NCI-H748 treated with DMSO at 0.1 percent for 48 hours (cell line): Measurements from ENCODE around the gene PKP1.
"Not testable (repeated sequence)": the region's sequence is repeated elsewhere in the genome, so short reads cannot be mapped to it uniquely, and the experiment has no call there.

ENCODE experiments used
- DNase-seq: peaks from one replicate; lab custom pipeline; 2025; lab: John Stamatoyannopoulos, UW

The PKP1 gene, protein sequence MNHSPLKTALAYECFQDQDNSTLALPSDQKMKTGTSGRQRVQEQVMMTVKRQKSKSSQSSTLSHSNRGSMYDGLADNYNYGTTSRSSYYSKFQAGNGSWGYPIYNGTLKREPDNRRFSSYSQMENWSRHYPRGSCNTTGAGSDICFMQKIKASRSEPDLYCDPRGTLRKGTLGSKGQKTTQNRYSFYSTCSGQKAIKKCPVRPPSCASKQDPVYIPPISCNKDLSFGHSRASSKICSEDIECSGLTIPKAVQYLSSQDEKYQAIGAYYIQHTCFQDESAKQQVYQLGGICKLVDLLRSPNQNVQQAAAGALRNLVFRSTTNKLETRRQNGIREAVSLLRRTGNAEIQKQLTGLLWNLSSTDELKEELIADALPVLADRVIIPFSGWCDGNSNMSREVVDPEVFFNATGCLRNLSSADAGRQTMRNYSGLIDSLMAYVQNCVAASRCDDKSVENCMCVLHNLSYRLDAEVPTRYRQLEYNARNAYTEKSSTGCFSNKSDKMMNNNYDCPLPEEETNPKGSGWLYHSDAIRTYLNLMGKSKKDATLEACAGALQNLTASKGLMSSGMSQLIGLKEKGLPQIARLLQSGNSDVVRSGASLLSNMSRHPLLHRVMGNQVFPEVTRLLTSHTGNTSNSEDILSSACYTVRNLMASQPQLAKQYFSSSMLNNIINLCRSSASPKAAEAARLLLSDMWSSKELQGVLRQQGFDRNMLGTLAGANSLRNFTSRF

DNA sequence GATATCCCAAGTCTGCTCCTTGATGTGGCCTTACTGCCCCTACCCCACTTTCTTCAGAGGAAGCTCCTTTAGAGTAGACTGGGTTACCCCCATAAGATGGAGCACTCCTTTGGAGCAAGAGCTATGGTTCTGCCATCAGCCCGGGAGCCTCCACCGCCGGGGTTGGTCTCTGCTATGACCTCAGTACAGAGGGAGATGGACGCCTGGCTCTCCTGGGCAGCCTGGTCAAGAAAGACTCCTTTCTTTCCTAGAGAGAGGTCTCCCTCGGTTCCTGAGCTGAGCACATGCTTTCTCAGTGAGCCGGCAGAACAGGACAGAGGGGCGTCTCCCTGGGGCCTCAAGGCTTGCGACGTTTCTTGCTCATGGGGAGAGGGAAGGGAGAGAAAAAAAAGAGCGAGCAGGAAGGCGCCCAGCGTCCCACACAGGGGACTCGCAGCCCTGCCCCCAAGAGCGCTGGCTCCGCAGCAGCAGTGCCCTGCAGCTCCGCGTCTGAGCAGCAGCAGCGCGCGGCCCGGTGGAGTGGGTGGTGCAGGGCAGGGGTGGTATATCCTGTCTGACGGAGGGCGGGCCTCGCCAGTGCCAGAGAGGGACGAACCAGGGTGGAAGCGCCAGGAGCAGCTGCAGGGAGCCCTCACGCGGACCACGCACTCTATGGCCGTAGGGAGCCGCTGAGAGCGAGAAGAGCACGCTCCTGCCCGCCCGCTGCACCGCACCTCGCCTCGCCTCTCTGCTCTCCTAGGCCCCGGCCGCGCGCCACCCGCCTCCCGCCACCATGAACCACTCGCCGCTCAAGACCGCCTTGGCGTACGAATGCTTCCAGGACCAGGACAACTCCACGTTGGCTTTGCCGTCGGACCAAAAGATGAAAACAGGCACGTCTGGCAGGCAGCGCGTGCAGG lies at the start of gene PKP1:
PKP1 (plus strand) TSS at position 576 of the 899 bp plus-strand sequence; CDS start at position 773, 197 bp downstream.
- no peak for DNase-seq

DNA sequence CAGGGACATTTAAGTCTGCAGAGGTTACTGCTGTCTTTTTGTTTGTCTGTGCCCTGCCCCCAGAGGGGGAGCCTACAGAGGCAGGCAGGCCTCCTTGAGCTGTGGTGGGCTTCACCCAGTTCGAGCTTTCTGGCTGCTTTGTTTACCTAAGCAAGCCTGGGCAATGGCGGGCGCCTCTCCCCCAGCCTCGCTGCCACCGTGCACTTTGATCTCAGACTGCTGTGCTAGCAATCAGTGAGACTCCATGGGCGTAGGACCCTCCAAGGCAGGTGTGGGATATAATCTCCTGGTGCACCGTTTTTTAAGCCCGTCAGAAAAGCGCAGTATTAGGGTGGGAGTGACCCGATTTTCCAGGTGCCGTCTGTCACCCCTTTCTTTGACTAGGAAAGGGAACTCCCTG lies 43.7 kb upstream of the PKP1 start:
- DNase-seq: not testable (repeated sequence)

DNA sequence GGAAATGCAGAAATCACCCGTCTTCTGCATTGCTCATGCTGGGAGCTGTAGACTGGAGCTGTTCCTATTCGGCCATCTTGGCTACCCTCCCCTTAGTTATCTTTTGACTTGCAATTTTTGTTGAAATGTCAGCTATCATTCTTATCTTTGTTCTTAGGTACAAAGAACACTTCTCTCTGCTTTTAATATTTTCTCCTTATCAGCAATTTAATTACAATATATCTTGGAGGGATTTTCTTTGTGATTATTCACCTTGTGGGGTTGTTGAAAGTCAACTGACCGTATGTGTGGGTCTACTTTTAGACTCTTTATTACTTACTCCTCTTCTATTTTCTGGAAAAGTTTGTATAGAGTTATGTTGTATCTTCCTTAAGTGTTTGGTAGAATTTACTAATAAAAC lies 43.1 kb upstream of the PKP1 start:
- no peak for DNase-seq

DNA sequence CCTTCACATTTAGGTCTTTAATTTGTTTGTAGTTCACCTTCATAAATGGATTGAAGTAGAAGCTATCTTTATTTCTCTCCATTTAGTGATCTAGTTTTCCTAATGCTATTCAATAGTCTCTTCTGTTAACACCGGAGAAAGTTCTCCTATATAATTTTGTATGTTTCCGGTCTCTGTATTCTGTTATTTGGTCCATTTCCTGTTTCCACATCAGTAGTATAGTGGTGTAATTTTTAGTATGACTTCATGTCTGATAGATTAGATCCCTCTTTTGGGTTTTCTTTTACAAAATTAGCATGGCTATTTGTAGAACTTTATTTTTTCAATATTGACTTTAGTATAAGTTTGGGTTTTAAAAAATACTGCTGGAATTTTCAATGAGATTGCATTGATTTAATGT lies 41.6 kb upstream of the PKP1 start:
- no peak for DNase-seq

DNA sequence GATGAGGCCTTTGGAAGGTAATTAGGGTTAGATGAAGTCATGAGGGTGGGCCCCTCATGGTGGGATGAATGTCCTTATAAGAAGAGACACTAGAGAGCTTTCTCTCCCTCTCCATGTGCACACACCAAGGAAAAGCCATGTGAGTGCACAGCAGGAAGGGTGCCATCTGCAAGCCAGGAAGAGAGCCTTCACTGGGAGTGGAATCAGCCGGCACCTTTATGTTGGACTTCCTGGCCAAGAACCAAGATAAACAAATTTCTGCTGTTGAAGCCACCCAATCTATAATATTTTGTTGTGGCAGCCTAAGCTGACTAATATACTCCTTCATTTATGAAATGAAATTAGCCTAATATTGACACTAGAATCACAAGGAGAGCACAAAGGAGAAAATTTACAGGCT lies 38.2 kb upstream of the PKP1 start:
- no peak for DNase-seq

DNA sequence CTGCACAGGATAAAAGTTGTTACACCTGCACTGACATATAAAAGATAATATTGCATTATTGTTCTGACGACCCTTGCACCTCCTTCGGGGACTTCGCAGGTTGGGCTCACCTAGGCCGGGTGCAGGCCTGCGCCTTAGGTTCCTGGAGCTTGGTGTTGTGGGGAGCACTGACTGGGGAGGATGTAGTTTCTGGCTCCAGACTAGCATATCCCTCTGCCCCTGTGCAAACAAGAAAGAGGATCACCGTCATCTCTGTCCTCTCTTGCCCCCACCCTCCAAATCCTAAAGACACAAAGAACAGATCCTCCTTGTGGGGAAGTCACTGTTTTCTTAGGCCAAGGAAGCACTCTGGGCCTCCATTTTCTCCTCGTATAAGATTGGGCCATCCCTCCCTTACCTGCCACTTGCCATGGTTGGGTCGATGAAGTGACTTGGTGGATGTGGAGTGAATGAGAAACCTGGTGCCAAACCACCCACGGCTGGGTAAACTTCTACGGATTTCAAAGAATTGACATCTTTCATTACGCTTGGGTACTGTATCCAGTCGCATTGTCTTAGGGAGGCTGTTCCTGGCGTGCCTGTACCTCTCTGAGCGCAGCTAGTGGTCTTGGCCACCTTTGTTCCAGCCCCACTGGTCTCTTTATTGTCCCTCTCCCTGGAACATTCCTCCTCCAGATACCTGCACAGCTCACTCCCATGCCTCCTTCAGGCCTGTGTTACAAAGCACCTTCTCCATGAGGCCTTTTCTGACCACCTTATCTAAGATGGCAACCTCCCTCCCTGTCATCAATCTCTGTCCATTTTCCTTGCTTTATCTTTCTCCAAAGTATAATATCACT lies 34.4 kb upstream of the PKP1 start:
- no peak for DNase-seq

DNA sequence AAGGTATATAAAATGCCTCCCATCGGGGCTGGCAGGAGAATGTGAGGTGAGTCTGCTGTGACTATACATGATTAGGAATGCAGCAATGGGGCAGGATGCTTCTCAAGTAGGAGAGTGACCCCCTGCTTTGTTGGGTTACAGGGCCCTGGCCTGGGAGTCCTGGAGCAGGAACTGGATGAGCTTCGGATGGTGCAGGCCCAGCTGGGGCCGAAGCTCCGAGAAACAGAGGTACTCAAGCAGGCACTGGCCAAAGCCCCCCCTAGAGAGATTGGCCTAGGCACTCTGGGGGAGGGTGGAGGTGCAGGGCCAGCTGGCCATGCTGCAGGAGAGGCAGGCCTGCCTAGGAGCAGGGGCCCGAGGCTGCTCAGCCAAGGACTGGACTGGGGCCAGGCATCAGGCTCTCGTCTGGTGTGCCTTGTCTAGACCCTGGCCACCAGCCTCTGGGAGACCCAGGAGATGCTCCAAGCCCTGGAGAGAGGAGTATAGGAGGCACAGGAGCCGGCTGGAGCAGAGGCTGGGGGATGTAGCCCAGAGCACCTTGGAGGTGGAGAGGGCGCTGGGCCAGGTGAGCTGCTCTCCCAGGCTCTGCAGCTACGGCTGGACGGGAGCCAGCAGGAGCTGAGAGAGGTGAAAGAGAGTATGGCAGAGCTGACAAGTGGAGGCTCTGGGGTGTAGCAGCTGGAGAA lies 32.8 kb upstream of the PKP1 start:
- no peak for DNase-seq

DNA sequence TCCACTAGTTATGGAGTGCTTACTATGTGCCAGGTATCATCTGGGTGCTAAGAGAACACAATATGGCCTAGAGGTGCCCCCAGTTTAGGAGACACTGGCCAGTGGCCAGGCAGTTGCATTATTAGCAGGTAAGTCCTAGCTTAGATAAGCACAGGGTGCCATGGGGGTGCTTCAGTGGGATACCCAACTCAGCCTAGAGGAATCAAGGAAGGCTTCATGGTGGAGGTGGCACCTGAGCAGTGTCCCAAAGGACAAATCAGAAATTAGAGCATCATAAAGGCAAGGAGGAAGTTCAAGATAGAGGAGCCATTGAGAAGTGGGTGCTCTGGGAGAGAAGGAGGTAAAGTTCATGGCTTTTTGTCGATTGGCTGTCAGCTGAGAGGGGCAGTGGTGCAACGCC lies 31.9 kb upstream of the PKP1 start:
- DNase-seq: no peak

DNA sequence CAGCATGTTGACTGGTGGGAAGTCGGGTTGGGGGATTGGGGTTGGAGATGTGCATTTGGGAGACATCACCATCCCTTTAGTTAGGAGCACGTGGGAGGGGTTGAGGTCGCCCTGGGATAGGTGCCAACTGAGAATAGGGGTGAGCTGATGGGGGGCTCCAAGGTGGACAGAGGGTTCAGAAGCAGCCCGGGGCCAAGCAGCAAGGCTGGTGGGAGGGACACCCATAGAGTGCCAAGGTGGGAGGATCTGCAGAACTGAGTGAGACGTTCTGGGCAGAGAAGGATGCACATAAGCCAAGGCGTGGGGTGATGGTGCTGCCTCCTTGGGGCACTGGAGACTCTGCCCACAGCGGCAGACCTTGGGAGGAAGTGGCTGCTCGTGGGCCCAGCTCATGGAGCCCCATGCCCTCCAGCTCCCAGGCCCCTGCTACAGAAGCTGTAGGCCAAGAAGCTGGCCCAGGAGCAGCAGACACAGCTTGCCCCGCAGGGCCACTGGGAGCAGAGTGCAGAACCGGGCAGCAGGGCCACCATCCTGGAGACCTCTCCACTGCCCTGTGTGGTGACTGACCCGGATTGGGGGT lies 31.4 kb upstream of the PKP1 start:
- DNase-seq: no peak

DNA sequence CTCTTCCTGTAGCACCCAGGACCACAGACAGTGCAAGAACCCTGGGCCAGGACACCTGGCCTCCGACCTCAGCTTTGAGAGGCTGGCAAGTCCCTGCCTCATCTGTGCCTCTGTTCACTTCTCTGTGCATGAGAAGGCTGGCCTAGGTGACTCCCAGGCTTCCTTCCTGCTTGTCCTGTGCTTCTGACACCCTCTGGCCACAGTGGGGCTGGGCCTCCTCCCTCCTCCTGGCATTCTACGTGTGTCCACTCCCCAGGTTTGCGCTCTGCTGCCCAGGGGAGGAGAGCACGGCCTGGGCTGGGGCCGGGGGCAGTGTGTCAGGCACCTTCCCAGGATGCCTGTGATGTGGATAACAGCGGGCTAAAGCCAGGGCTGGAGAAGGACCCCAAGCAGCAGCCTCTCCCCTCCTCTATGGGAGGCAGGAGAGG lies 30.3 kb upstream of the PKP1 start:
- no peak for DNase-seq

DNA sequence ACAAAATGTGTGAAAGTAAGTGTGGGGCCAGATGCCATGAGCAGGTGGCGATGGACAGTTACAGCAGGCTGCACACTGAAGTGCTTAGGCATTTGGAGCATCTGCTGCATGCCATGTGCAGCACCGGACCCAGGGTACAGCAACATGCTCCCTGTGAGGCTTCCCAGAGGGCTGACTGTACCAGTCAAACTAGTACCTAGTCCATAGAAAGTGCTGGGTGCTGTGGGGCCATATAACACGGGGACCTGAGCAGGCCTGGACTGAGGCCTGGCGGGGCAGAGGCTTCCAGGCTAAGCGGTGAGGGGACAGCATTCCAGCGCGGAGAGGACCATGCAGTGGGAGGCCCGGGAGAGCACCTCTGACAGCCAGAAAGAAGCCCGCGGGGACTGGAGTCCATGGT lies 29.9 kb upstream of the PKP1 start:
- DNase-seq: no peak

DNA sequence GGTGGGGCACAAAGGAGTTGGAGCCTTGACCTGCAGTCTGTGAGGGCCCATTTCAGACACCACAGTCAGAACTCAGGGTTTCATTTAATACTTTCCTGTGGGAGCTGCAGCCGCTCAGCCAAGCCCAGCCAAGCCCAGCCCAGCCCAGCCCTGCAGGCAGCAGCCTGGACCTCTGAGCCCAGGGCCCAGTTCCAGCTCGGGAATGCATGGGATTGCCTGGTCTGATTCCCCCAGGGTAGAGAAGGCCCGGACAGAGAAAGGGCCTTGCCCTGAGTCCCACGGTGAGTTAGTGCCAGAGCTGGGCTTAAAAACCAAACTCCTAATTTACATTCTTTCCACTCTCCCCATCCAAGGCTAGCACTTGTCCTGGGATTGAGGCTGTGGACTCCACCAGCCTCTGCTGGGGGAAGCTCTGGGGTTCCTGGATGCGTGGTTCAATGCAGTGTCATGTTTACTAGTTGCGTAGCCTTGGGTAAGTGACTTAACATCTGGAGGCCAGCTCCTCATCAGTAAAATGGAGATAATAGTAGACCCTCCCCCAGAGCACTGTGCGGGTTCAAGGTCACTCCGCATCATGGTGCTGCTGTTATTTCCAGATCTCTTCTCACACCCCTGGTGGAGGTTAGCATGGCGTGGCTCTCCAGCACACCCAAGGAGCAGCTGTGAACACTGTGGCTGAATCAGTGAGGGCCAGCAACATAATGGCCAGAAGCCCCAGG lies 29.2 kb upstream of the PKP1 start:
- DNase-seq: no peak

DNA sequence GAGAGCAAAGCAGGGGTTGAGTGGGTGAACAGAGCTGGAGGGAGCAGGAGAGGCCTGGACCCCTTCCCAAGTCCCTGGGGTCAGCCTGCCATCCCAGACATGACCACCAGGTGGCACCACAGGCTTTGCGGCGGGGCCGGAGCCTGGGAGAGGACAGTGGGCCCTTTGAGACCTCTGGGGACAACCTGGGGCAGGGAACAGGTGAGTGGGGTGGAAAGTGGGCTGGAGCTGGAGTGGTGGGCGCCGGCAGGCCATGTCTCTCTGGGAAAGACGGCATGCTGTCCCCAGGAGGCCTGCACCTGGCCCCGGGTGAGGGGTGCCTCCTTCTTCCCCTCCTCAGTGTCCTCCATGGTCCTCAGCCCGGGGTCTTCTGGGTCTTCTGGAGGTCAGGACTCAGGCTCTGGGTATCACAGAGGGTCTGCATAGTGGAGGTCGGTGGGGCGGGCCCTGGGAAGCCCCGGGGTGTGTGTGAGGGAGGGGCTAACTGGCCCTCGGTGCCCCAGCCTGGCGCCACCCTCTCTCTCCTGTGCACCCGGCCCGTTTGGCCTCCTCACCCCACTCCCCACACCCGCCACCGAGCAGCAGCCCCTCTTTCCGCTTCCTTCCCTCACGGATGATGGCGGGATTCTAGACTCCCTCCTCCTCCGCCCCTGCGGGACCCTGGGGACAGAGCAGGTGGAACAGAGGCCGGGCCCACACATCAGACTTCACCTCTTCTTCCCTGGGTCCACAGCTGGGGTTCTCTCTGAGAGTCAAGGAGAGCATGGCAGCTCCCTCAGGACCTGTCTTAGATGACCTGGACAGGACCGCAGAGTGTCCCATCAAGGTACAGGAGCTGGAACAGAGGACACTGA lies 28.5 kb upstream of the PKP1 start:
- DNase-seq: no peak

DNA sequence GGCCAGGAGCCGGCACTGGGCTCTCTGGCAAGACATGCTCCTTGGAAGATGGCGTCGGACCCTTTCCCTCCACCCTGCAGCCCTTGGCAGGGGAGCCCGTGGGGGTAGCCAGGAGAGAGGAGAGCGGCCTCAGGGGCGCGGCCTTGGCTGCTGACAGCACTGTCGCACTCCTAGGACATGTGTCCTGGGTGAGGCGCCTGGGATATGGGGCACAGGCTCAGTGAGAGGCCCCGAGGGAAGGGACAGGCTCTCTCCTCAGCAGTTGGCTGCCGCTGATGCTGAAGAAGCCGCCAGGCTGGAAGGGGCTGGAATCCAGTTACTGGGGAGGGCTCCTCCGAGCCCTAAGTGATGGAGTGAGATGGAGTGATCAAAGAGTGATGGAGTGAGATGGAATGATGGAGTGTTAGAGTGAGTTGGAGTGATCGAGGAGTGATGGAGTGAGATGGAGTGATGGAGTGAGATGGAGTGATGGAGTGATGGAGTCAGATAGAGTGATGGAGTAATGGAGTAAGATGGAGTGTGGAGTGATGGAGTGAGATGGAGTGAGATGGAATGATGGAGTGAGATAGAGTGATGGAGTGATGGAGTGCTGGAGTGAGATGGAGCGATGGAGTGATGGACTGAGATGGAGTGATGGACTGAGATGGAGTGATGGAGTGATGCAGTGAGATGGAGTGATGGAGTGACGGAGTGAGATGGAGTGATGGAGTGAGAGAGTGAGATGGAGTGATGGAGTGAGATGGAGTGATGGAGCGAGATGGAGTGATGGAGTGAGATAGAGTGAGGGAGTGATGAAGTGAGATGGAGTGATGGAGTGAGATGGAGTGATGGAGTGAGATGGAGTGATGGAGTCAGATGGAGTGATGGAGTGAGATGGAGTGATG lies 27.6 kb upstream of the PKP1 start:
- no peak for DNase-seq

DNA sequence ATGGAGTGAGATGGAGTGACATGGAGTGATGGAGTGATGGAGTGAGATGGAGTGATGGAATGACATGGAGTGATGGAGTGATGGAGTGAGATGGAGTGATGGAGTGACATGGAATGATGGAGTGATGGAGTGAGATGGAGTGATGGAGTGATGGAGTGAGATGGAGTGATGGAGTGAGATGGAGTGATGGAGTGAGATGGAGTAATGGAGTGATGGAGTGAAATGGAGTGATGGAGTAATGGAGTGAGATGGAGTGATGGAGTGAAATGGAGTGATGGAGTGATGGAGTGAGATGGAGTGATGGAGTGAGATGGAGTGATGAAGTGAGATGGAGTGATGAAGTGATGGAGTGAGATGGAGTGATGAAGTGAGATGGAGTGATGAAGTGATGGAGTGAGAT lies 25.2 kb upstream of the PKP1 start:
- DNase-seq: not testable (repeated sequence)

DNA sequence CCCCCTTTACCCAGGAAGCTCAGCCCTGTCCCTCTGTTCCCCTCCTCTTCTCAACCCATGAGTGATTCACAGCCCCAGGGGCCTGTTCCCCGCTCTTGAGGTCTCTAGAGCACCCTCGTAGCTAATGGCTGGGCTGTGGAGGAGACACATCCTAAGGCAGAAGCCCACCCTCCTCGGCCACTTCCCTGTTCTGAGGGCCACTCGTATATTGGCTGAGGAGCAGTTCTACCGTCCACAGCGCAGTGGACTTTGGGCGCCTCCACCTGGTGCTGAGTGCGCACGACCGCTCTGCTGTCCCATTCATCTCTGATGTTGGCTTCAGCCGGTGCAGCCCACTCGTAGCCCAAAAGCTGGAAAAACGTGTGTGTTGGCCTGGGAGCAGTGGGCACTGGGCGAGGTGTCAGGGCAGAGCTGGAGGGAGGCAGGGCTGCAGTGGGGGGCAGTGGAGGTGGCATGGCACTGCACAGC lies 24.5 kb upstream of the PKP1 start:
- no peak for DNase-seq

DNA sequence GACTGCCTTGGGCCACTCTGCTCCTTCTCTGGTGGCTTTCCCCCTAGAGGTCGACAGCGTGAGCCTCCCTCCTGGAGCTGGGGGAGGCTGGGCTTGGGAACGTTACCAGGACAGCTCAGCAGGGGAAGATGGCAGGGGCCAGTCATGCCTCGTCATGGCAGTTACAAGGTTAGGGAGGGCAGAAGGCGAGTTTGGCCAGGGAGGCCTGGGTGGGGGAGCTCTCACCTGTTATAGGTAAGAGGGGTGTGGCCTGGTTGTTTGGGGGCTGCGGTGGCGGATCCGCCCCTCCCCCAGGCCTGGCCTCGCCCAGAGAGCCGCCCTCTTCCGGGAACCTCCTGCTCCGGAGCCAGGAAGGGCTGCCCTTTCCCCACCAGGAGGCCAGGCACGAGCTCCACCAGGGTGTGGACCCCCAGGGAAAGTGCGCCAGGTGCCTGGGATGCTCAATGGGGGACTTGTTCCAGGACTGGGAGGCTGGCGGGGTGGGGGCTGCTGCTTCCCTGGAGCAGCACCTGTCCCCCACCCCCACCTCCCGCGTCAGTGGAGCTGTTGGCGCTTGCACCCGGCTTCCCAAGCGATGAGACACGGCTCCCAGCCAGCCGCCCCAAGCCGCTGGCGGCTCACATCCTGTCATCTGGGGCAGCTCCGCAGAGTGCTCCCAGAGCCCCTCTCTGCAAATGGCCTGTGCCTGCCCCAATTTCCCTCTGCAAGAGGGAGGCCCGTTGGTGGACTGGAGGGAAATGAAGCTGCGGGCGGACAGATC lies 23.6 kb upstream of the PKP1 start:
- DNase-seq: peak; percentile 74
